Type B pancreatic cell (in vitro differentiated cells): ENCODE data around the gene RAB28. TPM values are rescaled to one million over a fixed set of nuclear protein-coding genes. Genes with fewer than 3 reads are reported as not detected.
A peak's percentile ranks its signal among the peaks of the same experiment; 100 is the strongest.

ENCODE experiments used
- DNase-seq: peaks from one replicate; pipeline ENCODE4 v3.0.0; 2021; ENCODE audit warnings: mixed read lengths; ENCODE audit not compliant: unreplicated experiment; ENCODE audit errors: extremely low spot score
- H3K27ac Mint-ChIP-seq: 2 replicates; pipeline ENCODE4 v1.8.0; 2021; ENCODE audit warnings: mild to moderate bottlenecking, mixed read lengths
- H3K27me3 Mint-ChIP-seq: 2 replicates; pipeline ENCODE4 v1.8.0; 2021; ENCODE audit warnings: mixed read lengths
- H3K36me3 Mint-ChIP-seq: 2 replicates; pipeline ENCODE4 v1.8.0; 2021; ENCODE audit warnings: mixed read lengths
- H3K4me1 Mint-ChIP-seq: one replicate; pipeline ENCODE4 v1.8.0; 2021; ENCODE audit warnings: mixed read lengths; ENCODE audit not compliant: unreplicated experiment
- H3K4me3 Mint-ChIP-seq: 2 replicates; pipeline ENCODE4 v1.8.0; 2021; ENCODE audit warnings: mild to moderate bottlenecking, mixed read lengths
- H3K9me3 Mint-ChIP-seq: 2 replicates; pipeline ENCODE4 v1.8.0; 2021; ENCODE audit warnings: mixed read lengths
- total RNA-seq: library from RNA; stranded (reverse); gene quantifications from 2 replicates; pipeline ENCODE4 v1.2.1, GENCODE V29; 2021; ENCODE audit warnings: low replicate concordance
- TF ChIP-seq, protein P1 (sequence below): fragments of 200-600 bp; sonication (generic); conservative IDR thresholded peaks from 2 replicates; pipeline ENCODE4 v1.5.0; 2021; ENCODE audit warnings: antibody characterized with exemption, mild to moderate bottlenecking

Gene RAB28
- total RNA-seq, 1 donor from 2014 or later: 20.8 TPM

DNA sequence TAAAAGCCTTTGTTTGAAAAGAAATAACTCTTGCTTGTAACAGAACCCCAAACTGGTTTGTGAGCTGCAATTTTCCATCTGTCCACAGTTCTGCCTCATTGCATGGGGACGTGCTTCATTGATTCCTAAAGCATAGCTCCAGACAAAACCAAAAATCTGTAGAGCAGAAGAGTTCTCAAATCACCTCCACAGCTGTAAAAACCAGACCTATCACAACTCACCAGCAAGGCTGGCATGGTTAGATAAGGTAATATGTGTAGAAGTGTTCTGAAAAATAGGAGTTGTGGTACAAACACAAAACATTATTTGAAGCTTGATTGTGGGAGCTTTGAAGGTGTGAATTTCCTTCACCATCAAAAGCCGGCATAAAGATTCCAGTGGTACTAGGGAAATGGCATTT lies 12.5 kb upstream of the RAB28 start:
- Mint-ChIP-seq H3K27me3 (peaks cover 6% of the 10 kb centered on the region), H3K27ac (no peak overlapping the region), H3K4me3 (no peak overlapping the region), H3K9me3 (no peaks in the 10 kb centered on the region), H3K36me3 (no peaks in the 10 kb centered on the region), H3K4me1 (peaks cover 6% of the 10 kb centered on the region)
- no peak for DNase-seq
- TF ChIP-seq, protein P1, sequence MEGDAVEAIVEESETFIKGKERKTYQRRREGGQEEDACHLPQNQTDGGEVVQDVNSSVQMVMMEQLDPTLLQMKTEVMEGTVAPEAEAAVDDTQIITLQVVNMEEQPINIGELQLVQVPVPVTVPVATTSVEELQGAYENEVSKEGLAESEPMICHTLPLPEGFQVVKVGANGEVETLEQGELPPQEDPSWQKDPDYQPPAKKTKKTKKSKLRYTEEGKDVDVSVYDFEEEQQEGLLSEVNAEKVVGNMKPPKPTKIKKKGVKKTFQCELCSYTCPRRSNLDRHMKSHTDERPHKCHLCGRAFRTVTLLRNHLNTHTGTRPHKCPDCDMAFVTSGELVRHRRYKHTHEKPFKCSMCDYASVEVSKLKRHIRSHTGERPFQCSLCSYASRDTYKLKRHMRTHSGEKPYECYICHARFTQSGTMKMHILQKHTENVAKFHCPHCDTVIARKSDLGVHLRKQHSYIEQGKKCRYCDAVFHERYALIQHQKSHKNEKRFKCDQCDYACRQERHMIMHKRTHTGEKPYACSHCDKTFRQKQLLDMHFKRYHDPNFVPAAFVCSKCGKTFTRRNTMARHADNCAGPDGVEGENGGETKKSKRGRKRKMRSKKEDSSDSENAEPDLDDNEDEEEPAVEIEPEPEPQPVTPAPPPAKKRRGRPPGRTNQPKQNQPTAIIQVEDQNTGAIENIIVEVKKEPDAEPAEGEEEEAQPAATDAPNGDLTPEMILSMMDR: no peak

DNA sequence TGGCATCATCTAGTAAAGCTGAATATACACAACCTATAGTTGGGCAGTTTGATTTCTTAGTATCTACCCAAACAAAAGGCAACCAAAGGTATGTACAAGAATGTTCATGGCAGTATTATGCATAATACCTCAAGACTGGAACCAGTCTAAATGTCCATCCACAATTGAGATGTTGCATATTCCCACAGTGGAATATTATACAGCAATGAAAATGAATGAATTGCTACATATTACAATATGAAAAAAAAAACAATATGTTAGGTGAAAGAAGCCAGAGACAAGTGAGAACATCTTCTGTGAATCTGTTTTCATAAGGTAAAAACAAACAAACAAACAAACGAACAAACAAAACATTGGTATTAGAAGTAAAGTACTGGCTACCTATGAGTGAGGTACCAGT lies 11.6 kb upstream of the RAB28 start:
- H3K4me1 Mint-ChIP-seq: peaks cover 6% of the 10 kb centered on the region
- TF ChIP-seq, protein P1: no peak
- no peak overlapping the region for H3K27ac Mint-ChIP-seq
- H3K4me3 Mint-ChIP-seq: no peak overlapping the region
- H3K36me3 Mint-ChIP-seq: no peaks in the 10 kb centered on the region
- no peak for DNase-seq
- H3K27me3 Mint-ChIP-seq: peaks cover 6% of the 10 kb centered on the region
- H3K9me3 Mint-ChIP-seq: no peaks in the 10 kb centered on the region

DNA sequence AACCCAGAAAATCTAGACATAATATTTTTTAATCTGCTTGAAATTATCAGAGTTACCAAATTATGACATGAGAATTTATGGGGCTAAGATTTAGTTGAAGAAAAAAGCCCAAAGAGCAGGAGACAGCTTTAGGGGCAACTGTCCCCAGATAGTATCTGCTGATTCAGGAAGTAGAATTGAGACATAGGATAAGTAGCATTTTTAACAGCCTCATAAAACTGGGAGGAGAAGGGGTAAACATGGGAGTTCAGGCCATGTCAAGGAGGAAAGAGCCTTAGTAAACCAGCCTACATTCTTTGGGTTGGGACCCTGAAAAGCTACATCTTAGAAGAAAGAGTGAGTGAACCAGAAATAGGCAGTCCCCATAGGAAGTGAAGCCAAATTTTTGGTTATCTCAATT lies 9.7 kb upstream of the RAB28 start:
- Mint-ChIP-seq H3K36me3 (no peaks in the 10 kb centered on the region), H3K27me3 (peaks cover 3% of the 10 kb centered on the region), H3K9me3 (no peaks in the 10 kb centered on the region), H3K27ac (no peak overlapping the region), H3K4me1 (no peaks in the 10 kb centered on the region), H3K4me3 (no peak overlapping the region)
- DNase-seq: no peak
- TF ChIP-seq, protein P1: no peak

DNA sequence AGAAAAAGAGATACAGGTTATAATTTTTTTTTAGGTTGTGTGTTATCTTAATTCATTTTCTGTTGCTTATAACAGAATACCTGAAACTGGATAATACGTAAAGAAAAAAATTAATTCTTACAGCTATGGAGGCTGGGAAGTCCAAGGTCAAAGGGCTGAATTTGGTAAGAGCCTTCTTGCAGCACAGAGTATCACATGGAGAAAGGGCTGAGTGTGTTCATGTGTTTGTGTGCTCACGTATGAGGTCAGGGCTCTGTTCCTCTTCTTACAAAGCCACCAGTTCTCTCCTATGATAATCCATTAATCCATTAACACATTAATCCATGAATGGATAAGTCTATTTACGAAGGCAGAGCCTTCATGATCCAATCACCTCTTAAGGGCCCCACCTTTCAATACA lies 8.6 kb upstream of the RAB28 start:
- no peaks in the 10 kb centered on the region for H3K4me1 Mint-ChIP-seq
- no peak overlapping the region for H3K27ac Mint-ChIP-seq
- peaks cover 3% of the 10 kb centered on the region for H3K27me3 Mint-ChIP-seq
- H3K4me3 Mint-ChIP-seq: no peak overlapping the region
- TF ChIP-seq, protein P1: no peak
- no peaks in the 10 kb centered on the region for H3K36me3 Mint-ChIP-seq
- no peak for DNase-seq
- H3K9me3 Mint-ChIP-seq: no peaks in the 10 kb centered on the region

DNA sequence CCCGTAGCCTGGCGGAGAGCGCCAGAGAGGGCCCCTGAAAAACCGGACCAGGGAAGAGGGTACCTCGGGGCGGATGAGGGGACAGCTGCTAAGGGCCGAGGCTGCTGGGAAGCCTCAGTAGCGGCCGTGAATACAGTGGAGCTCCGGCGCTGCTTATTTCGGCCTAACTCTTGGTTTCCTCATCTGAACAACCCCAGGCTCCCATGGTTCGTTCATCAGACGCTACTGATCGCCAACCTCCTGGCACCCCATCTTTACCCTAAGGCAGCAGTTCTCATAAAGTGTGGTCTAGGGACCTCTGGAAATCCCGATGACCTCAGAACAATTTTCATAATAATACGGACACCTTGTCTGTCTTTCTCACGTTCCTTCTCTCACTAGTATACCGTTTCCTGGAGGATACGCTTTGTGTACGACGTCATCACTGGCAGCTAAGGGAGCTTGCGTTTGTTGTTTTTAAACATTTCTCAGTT lies 645 bp upstream of the RAB28 start:
- Mint-ChIP-seq H3K36me3 (no peaks in the 10 kb centered on the region), H3K4me3 (peak overlapping the region; percentile 95), H3K27ac (peak overlapping the region; percentile 92), H3K9me3 (no peaks in the 10 kb centered on the region), H3K4me1 (peaks cover 10% of the 10 kb centered on the region), H3K27me3 (no peaks in the 10 kb centered on the region)
- no peak for DNase-seq
- TF ChIP-seq, protein P1: no peak

DNA sequence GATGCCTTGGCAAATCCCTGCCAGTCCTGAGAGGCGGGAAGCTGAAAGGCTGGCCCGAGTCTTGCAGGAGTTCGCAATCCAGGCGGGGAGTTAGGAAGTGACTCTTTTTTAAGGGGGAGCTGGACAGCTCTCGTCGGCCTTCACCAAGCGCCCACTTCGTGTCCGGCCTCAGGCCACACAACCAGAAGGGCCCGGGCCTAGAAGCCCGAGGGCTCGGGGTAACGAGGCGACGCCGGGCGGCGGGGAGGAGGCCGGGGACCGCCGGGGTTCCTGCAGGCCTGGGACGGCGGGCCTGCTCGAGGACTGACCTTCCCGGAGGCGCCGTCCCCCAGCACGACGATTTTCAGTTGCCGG lies 395 bp downstream of the RAB28 start:
- Mint-ChIP-seq H3K27ac (peak overlapping the region; percentile 92), H3K4me1 (peaks cover 10% of the 10 kb centered on the region), H3K27me3 (no peaks in the 10 kb centered on the region), H3K4me3 (peak overlapping the region; percentile 95), H3K36me3 (no peaks in the 10 kb centered on the region), H3K9me3 (no peaks in the 10 kb centered on the region)
- TF ChIP-seq, protein P1: no peak
- no peak for DNase-seq
